Measurements from ENCODE around the gene RASGRP2.

Gene RASGRP2

DNA sequence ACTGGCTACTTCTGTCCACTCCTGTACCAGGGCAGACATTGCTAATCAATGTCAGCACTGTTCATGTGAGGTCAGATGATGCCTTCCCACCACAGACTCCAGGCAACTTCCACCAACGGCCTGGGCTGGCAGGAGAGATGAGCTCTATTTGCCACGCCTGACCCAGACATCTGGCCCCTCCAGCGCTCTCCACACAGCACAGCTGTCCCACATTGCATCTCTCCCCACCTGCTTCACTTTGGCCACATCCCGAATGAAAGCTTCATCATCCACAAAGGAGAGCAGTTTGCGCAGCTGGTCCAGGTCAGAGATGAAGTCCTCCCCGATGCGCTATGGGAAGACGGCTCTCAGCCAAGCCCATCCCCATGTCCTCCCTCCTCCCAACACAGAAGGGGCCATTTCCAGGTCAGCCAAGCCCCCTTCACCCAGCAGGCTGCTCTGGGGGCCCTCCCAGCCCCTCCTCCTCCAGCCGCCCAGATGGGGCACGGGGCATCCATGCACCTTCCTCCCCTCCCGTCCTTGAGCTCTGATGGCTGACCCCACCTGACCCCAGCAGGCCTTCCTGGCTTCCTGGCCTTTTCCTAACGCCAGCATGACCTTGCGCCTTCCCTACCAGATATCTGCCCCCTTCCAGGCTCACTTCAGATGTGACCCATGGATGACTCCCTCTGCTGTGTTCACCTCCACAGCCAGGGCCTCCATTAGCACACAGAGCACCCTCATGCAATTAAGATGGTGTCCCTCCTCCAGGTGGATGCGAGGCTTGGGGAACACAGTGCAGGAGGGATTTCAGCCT is 8.4 kb upstream of the RASGRP2 start:
- no peak overlapping the region for H2AFZ ChIP-seq (ENCODE audit: low read depth, low read length)
- H3K4me2 ChIP-seq (ENCODE audit: low read length), result no peak overlapping the region
- H3K27me3 ChIP-seq (ENCODE audit: low read depth, low read length), result no peaks in the 10 kb centered on the region
- H3K36me3 ChIP-seq (replicated peaks; ENCODE audit: low read depth, low read length), result peaks cover 3% of the 10 kb centered on the region
- no peak overlapping the region for H3K4me3 ChIP-seq (ENCODE audit: low read length)
- H4K20me1 ChIP-seq (ENCODE audit: insufficient read depth, low read length), result no peaks in the 10 kb centered on the region
- no peak overlapping the region for H3K9ac ChIP-seq (ENCODE audit: low read length)
- H3K27ac ChIP-seq (ENCODE audit: low read length), result no peak overlapping the region
- no peaks in the 10 kb centered on the region for H3K79me2 ChIP-seq (ENCODE audit: low read length)
- H3K9me3 ChIP-seq (ENCODE audit: insufficient read depth, low read length), result no peaks in the 10 kb centered on the region
- TF ChIP-seq, protein P1, sequence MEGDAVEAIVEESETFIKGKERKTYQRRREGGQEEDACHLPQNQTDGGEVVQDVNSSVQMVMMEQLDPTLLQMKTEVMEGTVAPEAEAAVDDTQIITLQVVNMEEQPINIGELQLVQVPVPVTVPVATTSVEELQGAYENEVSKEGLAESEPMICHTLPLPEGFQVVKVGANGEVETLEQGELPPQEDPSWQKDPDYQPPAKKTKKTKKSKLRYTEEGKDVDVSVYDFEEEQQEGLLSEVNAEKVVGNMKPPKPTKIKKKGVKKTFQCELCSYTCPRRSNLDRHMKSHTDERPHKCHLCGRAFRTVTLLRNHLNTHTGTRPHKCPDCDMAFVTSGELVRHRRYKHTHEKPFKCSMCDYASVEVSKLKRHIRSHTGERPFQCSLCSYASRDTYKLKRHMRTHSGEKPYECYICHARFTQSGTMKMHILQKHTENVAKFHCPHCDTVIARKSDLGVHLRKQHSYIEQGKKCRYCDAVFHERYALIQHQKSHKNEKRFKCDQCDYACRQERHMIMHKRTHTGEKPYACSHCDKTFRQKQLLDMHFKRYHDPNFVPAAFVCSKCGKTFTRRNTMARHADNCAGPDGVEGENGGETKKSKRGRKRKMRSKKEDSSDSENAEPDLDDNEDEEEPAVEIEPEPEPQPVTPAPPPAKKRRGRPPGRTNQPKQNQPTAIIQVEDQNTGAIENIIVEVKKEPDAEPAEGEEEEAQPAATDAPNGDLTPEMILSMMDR (IDR thresholded peaks at IDR 0.05; ENCODE audit: low read depth, low read length), result no peak
- no peak for TF ChIP-seq EZH2phosphoT487 (IDR thresholded peaks at IDR 0.05; ENCODE audit: low read depth)
- H3K4me1 ChIP-seq (ENCODE audit: low read length), result peaks cover 21% of the 10 kb centered on the region

DNA sequence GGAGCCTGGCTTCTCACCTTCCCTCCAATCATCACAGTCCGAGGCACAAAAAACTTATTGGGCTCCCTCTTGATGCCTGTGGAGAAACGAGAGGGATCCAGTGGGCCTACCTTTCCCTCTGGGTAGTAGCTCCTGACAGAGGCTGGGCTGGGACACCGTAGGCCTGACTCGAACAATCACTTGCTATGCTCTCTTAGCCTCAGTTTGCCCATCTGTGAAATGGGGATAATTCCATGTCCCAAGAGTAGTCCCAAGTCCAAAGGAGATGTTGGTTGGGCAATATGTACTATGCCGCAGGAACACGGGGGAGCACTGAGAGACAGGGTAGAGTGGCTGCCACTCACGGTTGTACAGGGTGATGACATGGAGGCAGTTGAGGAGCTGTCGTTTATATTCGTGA is 7.6 kb upstream of the RASGRP2 start:
- Histone ChIP-seq H2AFZ (ENCODE audit: low read depth, low read length) (no peak overlapping the region), H3K9me3 (ENCODE audit: insufficient read depth, low read length) (no peaks in the 10 kb centered on the region), H4K20me1 (ENCODE audit: insufficient read depth, low read length) (no peaks in the 10 kb centered on the region), H3K4me3 (ENCODE audit: low read length) (no peak overlapping the region), H3K27ac (ENCODE audit: low read length) (no peak overlapping the region), H3K4me2 (ENCODE audit: low read length) (no peak overlapping the region), H3K36me3 (replicated peaks; ENCODE audit: low read depth, low read length) (peaks cover 3% of the 10 kb centered on the region), H3K27me3 (ENCODE audit: low read depth, low read length) (no peaks in the 10 kb centered on the region), H3K79me2 (ENCODE audit: low read length) (no peaks in the 10 kb centered on the region), H3K9ac (ENCODE audit: low read length) (no peak overlapping the region), H3K4me1 (ENCODE audit: low read length) (peaks cover 21% of the 10 kb centered on the region)
- TF ChIP-seq EZH2phosphoT487 (IDR thresholded peaks at IDR 0.05; ENCODE audit: low read depth), result no peak
- TF ChIP-seq, protein P1 (IDR thresholded peaks at IDR 0.05; ENCODE audit: low read depth, low read length), result no peak

DNA sequence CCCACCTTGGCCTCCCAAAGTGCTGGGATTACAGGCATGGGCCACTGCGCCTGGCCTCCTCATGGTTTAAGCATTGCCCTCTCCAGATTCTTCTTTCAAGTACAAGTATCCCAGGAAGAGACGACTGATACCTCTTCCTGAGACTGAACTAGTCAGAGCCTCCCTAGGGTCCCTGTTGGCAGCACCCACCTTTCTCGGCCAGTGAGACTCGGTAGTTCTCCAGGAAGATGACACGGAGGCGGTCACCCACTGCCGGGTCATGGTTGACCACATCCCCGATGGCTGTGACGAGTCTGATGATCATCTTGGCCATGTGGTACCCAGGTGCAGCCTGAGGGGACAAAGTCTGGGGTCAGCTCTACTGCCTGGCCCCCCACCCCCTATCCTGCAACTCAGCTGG is 7.2 kb upstream of the RASGRP2 start:
- Histone ChIP-seq H3K4me1 (ENCODE audit: low read length) (peaks cover 26% of the 10 kb centered on the region), H3K9ac (ENCODE audit: low read length) (no peak overlapping the region), H3K27ac (ENCODE audit: low read length) (no peak overlapping the region), H3K9me3 (ENCODE audit: insufficient read depth, low read length) (no peaks in the 10 kb centered on the region), H3K36me3 (replicated peaks; ENCODE audit: low read depth, low read length) (peaks cover 3% of the 10 kb centered on the region), H3K79me2 (ENCODE audit: low read length) (no peaks in the 10 kb centered on the region), H3K4me2 (ENCODE audit: low read length) (no peak overlapping the region), H2AFZ (ENCODE audit: low read depth, low read length) (no peak overlapping the region), H3K27me3 (ENCODE audit: low read depth, low read length) (no peaks in the 10 kb centered on the region), H4K20me1 (ENCODE audit: insufficient read depth, low read length) (no peaks in the 10 kb centered on the region), H3K4me3 (ENCODE audit: low read length) (no peak overlapping the region)
- TF ChIP-seq, protein P1 (IDR thresholded peaks at IDR 0.05; ENCODE audit: low read depth, low read length), result no peak
- TF ChIP-seq EZH2phosphoT487 (IDR thresholded peaks at IDR 0.05; ENCODE audit: low read depth), result no peak

DNA sequence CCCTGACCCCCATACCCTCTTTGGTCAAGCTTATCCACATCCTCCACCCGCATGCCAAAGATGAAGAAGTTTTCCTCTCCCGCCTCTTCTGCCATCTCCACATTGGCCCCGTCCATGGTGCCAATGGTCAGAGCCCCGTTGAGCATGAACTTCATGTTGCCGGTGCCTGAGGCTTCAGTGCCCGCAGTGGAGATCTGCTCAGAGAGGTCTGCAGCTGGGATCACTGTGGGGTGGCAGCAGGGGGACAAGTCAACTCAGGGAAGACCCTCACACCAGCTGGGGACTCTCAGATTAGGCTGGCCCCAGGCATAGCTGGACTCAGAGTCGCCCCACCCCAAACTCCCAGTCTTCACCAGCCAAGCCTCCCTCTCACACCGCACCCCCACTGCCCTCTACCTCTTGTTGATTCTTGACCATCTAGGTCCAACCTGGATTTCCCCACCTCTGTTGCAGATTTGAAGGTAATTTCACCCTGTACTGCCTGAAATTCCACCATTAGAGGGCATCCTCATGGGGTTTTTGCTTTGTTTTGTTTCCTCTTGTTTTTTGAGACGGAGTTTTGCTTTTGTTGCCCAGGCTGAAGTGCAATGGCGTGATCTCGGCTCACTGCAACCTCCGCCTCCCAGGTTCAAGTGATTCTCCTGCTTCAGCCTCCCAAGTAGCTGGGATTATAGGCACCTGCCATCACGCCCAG is 6.6 kb upstream of the RASGRP2 start:
- Histone ChIP-seq H3K79me2 (ENCODE audit: low read length) (no peaks in the 10 kb centered on the region), H3K27ac (ENCODE audit: low read length) (no peak overlapping the region), H3K36me3 (replicated peaks; ENCODE audit: low read depth, low read length) (peaks cover 3% of the 10 kb centered on the region), H2AFZ (ENCODE audit: low read depth, low read length) (no peak overlapping the region), H3K9ac (ENCODE audit: low read length) (no peak overlapping the region), H3K4me3 (ENCODE audit: low read length) (no peak overlapping the region), H4K20me1 (ENCODE audit: insufficient read depth, low read length) (no peaks in the 10 kb centered on the region), H3K4me2 (ENCODE audit: low read length) (no peak overlapping the region), H3K4me1 (ENCODE audit: low read length) (peaks cover 28% of the 10 kb centered on the region), H3K27me3 (ENCODE audit: low read depth, low read length) (no peaks in the 10 kb centered on the region), H3K9me3 (ENCODE audit: insufficient read depth, low read length) (no peaks in the 10 kb centered on the region)
- TF ChIP-seq EZH2phosphoT487 (IDR thresholded peaks at IDR 0.05; ENCODE audit: low read depth), result no peak
- TF ChIP-seq, protein P1 (IDR thresholded peaks at IDR 0.05; ENCODE audit: low read depth, low read length), result peak; percentile 32
